ENCODE measurements around the gene NUDT21. TPM values are rescaled to one million over a fixed set of nuclear protein-coding genes. Genes with fewer than 3 reads are reported as not detected.

The NUDT21 gene
- polyA plus RNA-seq, 3 donors = 33.0 to 65.0 (median 55.9) TPM

- Mint-ChIP-seq H3K9me3 (no peaks in the 10 kb centered on the region), H3K27ac (no peak overlapping the region)
Measured at GRCh38 chr16:56468800-56469199, 17.7 kb upstream of the NUDT21 start.

GRCh38 chr16:56466344-56466743 lies 15.2 kb upstream of the NUDT21 start:
- H3K27ac Mint-ChIP-seq = no peak overlapping the region
- peaks cover 80 to 98% of the 10 kb centered on the region in 2 donors for H3K36me3 Mint-ChIP-seq
- intact Hi-C loops (cut with micrococcal nuclease) = no loop called here
- Histone ChIP-seq H3K4me2 (replicated peaks; ENCODE audit: extremely low read depth, low read length, poor library complexity, severe bottlenecking) (no peak overlapping the region), H3K36me3 (replicated peaks in 1 of 2; ENCODE audit: control insufficient read depth in 1 of 2, insufficient read depth in 2 of 2, low read length in 2 of 2) (peaks cover 80 to 94% of the 10 kb centered on the region in 2 donors), H3K4me1 (ENCODE audit: control insufficient read depth in 1 of 2, insufficient read depth in 2 of 2, low read length in 2 of 2) (no peaks in the 10 kb centered on the region), H3K79me2 (ENCODE audit: insufficient read depth, low read length) (no peaks in the 10 kb centered on the region), H3K9me3 (replicated peaks in 1 of 2; ENCODE audit: control insufficient read depth in 1 of 2, insufficient read depth in 1 of 2, low read length in 2 of 2) (no peaks in the 10 kb centered on the region), H3K9ac (ENCODE audit: insufficient read depth, low read length, poor library complexity, severe bottlenecking) (no peak overlapping the region), H3K27me3 (ENCODE audit: control insufficient read depth in 2 of 2, insufficient read depth in 2 of 2, low read length in 2 of 2) (no peaks in the 10 kb centered on the region), H3K27ac (ENCODE audit: low read depth in 1 of 2, low read length in 2 of 2) (no peak overlapping the region), H3K4me3 (replicated peaks in 1 of 3; ENCODE audit: low read depth in 2 of 3, low read length in 3 of 3) (no peak overlapping the region), H2AFZ (ENCODE audit: insufficient read depth, low read depth, low read length, poor library complexity, severe bottlenecking) (no peak overlapping the region), H4K20me1 (ENCODE audit: insufficient read depth, low read length) (no peaks in the 10 kb centered on the region)
- H3K27me3 Mint-ChIP-seq (ENCODE audit: low read depth in 3 of 3) = no peaks in the 10 kb centered on the region
- DNase-seq = no peak
- H3K9me3 Mint-ChIP-seq = no peaks in the 10 kb centered on the region
- no peak overlapping the region for H3K4me3 Mint-ChIP-seq
- no peaks in the 10 kb centered on the region for H3K4me1 Mint-ChIP-seq
- no peak for TF ChIP-seq CTCF (IDR thresholded peaks at IDR 0.05)
- WGBS (ENCODE audit: insufficient coverage) = 100% methylated on average over 1 of the region's 2 CpGs

More at GRCh38 chr16:56468800-56469199, 17.7 kb upstream of the NUDT21 start:
- H3K4me3 Mint-ChIP-seq = no peak overlapping the region
- H3K4me1 Mint-ChIP-seq = no peaks in the 10 kb centered on the region
- H3K79me2 ChIP-seq (ENCODE audit: insufficient read depth, low read length) = no peaks in the 10 kb centered on the region
- H2AFZ ChIP-seq (ENCODE audit: insufficient read depth, low read depth, low read length, poor library complexity, severe bottlenecking) = no peak overlapping the region
- no peak overlapping the region for H3K27ac ChIP-seq (ENCODE audit: low read depth in 1 of 2, low read length in 2 of 2)
- no peak for DNase-seq
- intact Hi-C loops (cut with micrococcal nuclease) = no loop called here
- no peak overlapping the region for H3K4me3 ChIP-seq (replicated peaks in 1 of 3; ENCODE audit: low read depth in 2 of 3, low read length in 3 of 3)
- no peak overlapping the region for H3K9ac ChIP-seq (ENCODE audit: insufficient read depth, low read length, poor library complexity, severe bottlenecking)
- H3K27me3 Mint-ChIP-seq (ENCODE audit: low read depth in 3 of 3) = no peaks in the 10 kb centered on the region
- H3K36me3 Mint-ChIP-seq = peaks cover 87 to 99% of the 10 kb centered on the region in 2 donors
- no peak overlapping the region for H3K4me2 ChIP-seq (replicated peaks; ENCODE audit: extremely low read depth, low read length, poor library complexity, severe bottlenecking)
- no peaks in the 10 kb centered on the region for H3K9me3 ChIP-seq (replicated peaks in 1 of 2; ENCODE audit: control insufficient read depth in 1 of 2, insufficient read depth in 1 of 2, low read length in 2 of 2)
- H3K36me3 ChIP-seq (replicated peaks in 1 of 2; ENCODE audit: control insufficient read depth in 1 of 2, insufficient read depth in 2 of 2, low read length in 2 of 2) = peaks cover 92 to 98% of the 10 kb centered on the region in 2 donors
- H3K27me3 ChIP-seq (ENCODE audit: control insufficient read depth in 2 of 2, insufficient read depth in 2 of 2, low read length in 2 of 2) = no peaks in the 10 kb centered on the region
- TF ChIP-seq CTCF (IDR thresholded peaks at IDR 0.05) = no peak
- H3K4me1 ChIP-seq (ENCODE audit: control insufficient read depth in 1 of 2, insufficient read depth in 2 of 2, low read length in 2 of 2) = no peaks in the 10 kb centered on the region
- H4K20me1 ChIP-seq (ENCODE audit: insufficient read depth, low read length) = no peaks in the 10 kb centered on the region
